KBM-7 (cell line): ENCODE measurements around the gene GPR34.
A peak's percentile ranks its signal among the peaks of the same experiment; 100 is the strongest.

Experiments
- DNase-seq: peaks from one replicate; pipeline ENCODE4 v3.0.0-alpha.2; 2015
- in situ Hi-C: fragments of 300-500 bp; cut with MboI; formaldehyde crosslinking; loops from 2 replicates; pipeline ENCODE4 v1.14.3; 2020; ENCODE audit warnings: low sequenced_read_pairs, low pct_unique_long_range_greater_than_20kb, mixed read lengths

Gene GPR34

DNA sequence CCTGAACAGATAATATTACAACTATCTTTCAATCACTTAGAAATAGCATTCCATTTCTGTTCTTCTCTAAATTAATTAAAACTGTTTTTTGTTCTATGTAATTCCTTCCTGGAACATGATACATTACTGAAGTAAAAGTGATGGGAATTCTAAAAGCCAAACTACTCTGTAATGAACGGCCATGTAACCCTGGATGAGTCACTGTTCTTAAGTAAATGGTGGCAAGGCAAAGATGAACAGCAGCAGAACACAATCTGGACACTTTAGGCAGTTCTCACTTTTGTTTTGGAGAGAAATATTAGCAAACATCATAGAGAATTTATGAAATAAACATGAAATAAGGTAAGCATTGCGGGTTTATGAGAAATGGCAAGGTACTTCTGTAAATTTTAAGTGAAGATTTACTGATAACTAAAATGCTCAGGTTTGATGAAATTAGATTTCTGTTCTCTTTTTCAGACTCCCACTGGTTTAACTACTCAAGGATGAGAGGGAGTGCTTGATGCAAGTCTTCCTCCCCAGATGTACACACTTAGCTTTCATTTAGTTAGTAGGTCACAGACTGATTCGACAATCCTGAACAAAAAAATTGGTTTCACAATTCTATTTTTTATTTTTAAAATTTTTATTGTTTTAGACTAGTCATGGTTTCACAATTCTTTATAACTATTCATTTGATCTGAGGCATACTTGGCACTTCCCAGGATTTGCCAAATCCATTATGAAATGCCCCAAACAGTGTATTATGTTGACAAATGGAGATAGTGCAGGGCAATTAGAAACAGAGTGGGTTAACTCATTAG lies 34.2 kb downstream of the GPR34 start:
- no peak for DNase-seq
- in situ Hi-C loops, result no loop called here

DNA sequence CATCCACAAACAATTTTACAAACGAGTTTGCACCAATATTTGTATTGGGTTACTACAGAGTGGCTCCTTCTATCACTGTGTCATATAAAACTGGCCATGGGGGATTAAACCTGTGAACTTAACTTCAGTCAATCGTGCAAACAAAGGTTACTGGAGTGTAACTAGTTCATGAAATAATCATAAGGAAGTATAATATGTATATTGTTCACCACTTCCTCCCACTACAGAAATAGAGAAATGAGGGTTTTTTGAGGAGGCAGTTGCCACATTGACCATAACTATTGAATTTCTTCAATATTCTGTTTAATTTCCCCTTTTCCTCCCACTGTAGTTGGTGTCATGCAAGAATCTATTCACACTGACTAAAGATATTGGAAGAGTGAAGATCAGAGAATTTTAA lies 35.1 kb downstream of the GPR34 start, which contains the start of gene GPR82:
TSS of gene GPR82 (plus strand) at position 356 of the 400 bp plus-strand sequence. CDS start 2,846 bp downstream, outside the sequence.
- in situ Hi-C loops, result no loop called here
- peak; percentile 75 for DNase-seq

GRCh38 chrX:41728125-41728524 lies 39.4 kb downstream of the GPR34 start:
- no peak for DNase-seq
- in situ Hi-C loops, result loop anchor here (25.0 kb wide), 1 partner anchor 166 kb away; no protein-coding TSS in a partner anchor

DNA sequence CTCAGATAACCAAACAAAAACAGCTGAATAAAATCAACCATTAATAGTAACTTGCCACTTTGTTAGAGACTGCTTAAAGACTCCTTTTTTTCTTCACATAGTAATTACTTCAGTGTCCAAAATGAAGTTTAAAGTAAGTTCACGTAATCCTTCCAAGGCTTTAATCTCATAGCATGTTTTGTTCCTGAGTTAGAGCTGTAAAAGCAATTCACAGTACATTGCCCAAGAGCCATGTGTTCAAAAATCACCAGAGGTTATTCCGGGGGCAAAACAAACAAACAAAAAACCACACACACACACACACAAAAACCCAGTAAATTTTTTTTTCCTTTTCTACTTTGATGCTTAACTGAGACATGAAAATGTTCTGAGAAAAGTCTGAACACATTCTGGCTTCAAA lies 41.3 kb downstream of the GPR34 start:
- in situ Hi-C loops, result loop anchor here (25.0 kb wide), 1 partner anchor 168 kb away; no protein-coding TSS in a partner anchor
- DNase-seq, result no peak

DNA sequence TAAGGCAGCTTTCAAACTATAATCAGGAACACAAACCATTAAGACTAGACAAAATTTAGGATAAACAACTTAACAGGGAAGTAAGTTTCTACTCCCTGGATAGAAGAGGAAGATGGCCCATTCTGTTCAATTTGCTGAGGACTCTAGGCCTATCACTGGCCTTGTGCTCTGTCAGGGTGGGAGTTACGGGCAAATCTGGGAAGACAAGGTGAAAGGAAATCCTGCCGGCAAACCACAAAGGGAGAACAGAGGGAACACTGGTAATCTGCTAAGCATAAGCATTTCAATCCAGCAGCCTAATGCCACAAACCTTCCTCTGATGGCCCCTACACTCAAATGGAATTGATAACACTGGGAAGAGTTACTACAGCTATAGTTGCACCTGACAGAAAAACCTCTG lies 43.5 kb downstream of the GPR34 start:
- in situ Hi-C loops, result loop anchor here (25.0 kb wide), 1 partner anchor 170 kb away; no protein-coding TSS in a partner anchor
- DNase-seq, result peak; percentile 20

DNA sequence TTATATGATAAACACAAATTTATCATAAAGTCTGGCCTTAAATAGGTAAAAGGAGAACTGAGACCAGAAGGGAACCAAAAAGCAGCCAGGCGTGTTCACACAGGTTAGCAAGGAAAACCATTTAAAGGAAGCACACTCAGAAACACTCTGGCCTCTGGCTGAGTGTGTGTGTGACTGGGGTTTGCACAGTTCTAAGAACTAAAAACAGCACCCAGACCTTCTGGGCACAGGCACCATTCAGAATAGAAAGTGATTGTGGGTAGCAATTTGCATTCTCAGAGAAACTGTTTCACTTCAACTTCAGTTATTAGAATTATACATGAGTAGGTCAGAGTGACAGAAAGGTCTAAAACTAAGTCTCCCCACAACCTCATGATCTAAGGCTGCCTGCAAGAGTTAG lies 45.2 kb downstream of the GPR34 start:
- in situ Hi-C loops, result loop anchor here (25.0 kb wide), 1 partner anchor 172 kb away; no protein-coding TSS in a partner anchor
- DNase-seq, result peak; percentile 45

- in situ Hi-C loops, result loop anchor here (25.0 kb wide), 1 partner anchor 172 kb away; no protein-coding TSS in a partner anchor
- DNase-seq, result peak; percentile 63
Observed at GRCh38 chrX:41734530-41734929, 45.8 kb downstream of the GPR34 start.

- in situ Hi-C loops, result loop anchor here (25.0 kb wide), 1 partner anchor 175 kb away; no protein-coding TSS in a partner anchor
- peak; percentile 35 for DNase-seq
Observed at GRCh38 chrX:41737065-41737464, 48.3 kb downstream of the GPR34 start.

- DNase-seq, result no peak
- in situ Hi-C loops, result loop anchor here (25.0 kb wide), 1 partner anchor 178 kb away; no protein-coding TSS in a partner anchor
Observed at GRCh38 chrX:41739871-41740270, 51.1 kb downstream of the GPR34 start.
